Measurements from ENCODE around the gene SMARCC1.

GRCh38 chr3:47766186-47766585 lies 15.5 kb downstream of the SMARCC1 start:
- TF ChIP-seq CTCF (IDR thresholded peaks at IDR 0.05) (no peak), POLR2AphosphoS5 (IDR thresholded peaks at IDR 0.05; ENCODE audit: low read depth, low read length) (no peak), REST (IDR thresholded peaks at IDR 0.05; ENCODE audit: insufficient read depth in 1 of 2, low read depth in 2 of 2, low read length in 1 of 2) (no peak), TCF7L2 (IDR thresholded peaks at IDR 0.05; ENCODE audit: low read depth, low read length) (no peak)

Data from Panc1 (cell line).